Keratinocyte (primary cell): ENCODE data around the gene ATP8B1. TPM values are rescaled to one million over a fixed set of nuclear protein-coding genes. Genes with fewer than 3 reads are reported as not detected.
A peak's percentile ranks its signal among the peaks of the same experiment; 100 is the strongest.

ENCODE experiments used
- DNase-seq: peaks from one replicate; pipeline ENCODE4 v3.0.0-alpha.2; 2011; ENCODE audit warnings: low read depth, missing footprints, low spot score
- FAIRE-seq: peaks from 2 replicates; lab custom pipeline; 2011; peaks lifted over from hg19 to GRCh38; lab: Jason Lieb, UNC
- H2AFZ ChIP-seq: 2 replicates; pipeline ENCODE4 v1.6.0; 2012; ENCODE audit warnings: low read length, control low read depth, inconsistent platforms; ENCODE audit not compliant: control insufficient read depth
- H3K27ac ChIP-seq: 2 replicates; pipeline ENCODE4 v1.5.1; 2011; ENCODE audit warnings: low read length; ENCODE audit not compliant: control insufficient read depth, insufficient read depth
- H3K27me3 ChIP-seq: 3 replicates; pipeline ENCODE4 v1.6.0; 2011; ENCODE audit warnings: low read length; ENCODE audit not compliant: control insufficient read depth, insufficient read depth; ENCODE audit errors: extremely low read depth
- H3K36me3 ChIP-seq, 2 experiments: 2 replicates in 1 of 2; 3 replicates in 1 of 2; pipeline ENCODE4 v1.5.1; 2011; ENCODE audit warnings: low read length in 2 of 2, mild to moderate bottlenecking in 1 of 2; ENCODE audit not compliant: control insufficient read depth in 2 of 2, insufficient read depth in 2 of 2; ENCODE audit errors: extremely low read depth in 1 of 2
- H3K4me1 ChIP-seq: 3 replicates; pipeline ENCODE4 v1.5.1; 2011; ENCODE audit warnings: low read length; ENCODE audit not compliant: control insufficient read depth, insufficient read depth; ENCODE audit errors: extremely low read depth
- H3K4me2 ChIP-seq: 3 replicates; pipeline ENCODE4 v1.6.0; 2011; ENCODE audit warnings: low read depth, low read length; ENCODE audit not compliant: control insufficient read depth, insufficient read depth; ENCODE audit errors: extremely low read depth
- H3K4me3 ChIP-seq, 3 experiments: fragments of 200-600 bp in 1 of 3; sonication (generic) in 1 of 3; 2 replicates in 2 of 3; 3 replicates in 1 of 3; pipeline ENCODE4 v1.5.1; 2011 to 2016; ENCODE audit warnings: low read length in 3 of 3, mild to moderate bottlenecking in 3 of 3, control low read depth in 2 of 3, inconsistent platforms in 1 of 3, low read depth in 1 of 3, mixed read lengths in 1 of 3, mixed run types in 1 of 3, moderate library complexity in 1 of 3; ENCODE audit not compliant: control insufficient read depth in 2 of 3, insufficient read depth in 2 of 3; ENCODE audit errors: extremely low read depth in 1 of 3
- H3K79me2 ChIP-seq: 2 replicates; pipeline ENCODE4 v1.6.0; 2012; ENCODE audit warnings: low read length; ENCODE audit not compliant: control insufficient read depth, insufficient read depth
- H3K9ac ChIP-seq: 3 replicates; pipeline ENCODE4 v1.6.0; 2011; ENCODE audit warnings: low read length; ENCODE audit not compliant: control insufficient read depth, insufficient read depth; ENCODE audit errors: extremely low read depth
- H3K9me1 ChIP-seq: 3 replicates; pipeline ENCODE4 v1.6.0; 2011; ENCODE audit warnings: low read length; ENCODE audit not compliant: control insufficient read depth, insufficient read depth; ENCODE audit errors: extremely low read depth
- H3K9me3 ChIP-seq: 2 replicates; pipeline ENCODE4 v1.5.1; 2012; ENCODE audit warnings: low read depth, low read length; ENCODE audit not compliant: control insufficient read depth
- H4K20me1 ChIP-seq: 3 replicates; pipeline ENCODE4 v1.6.0; 2011; ENCODE audit warnings: low read length; ENCODE audit not compliant: control insufficient read depth, insufficient read depth; ENCODE audit errors: extremely low read depth
- CTCF ChIP-seq, 3 experiments: IDR thresholded peaks in 1 of 3; conservative IDR thresholded peaks in 1 of 3; optimal IDR thresholded peaks in 1 of 3; 2 replicates in 2 of 3; 3 replicates in 1 of 3; pipeline versions ENCODE3 to v1.5.1; 2011; ENCODE audit warnings: low read length in 3 of 3, mild to moderate bottlenecking in 3 of 3, moderate library complexity in 2 of 3, control low read depth in 1 of 3, inconsistent platforms in 1 of 3; ENCODE audit not compliant: insufficient read depth in 2 of 3; ENCODE audit errors: extremely low read depth in 1 of 3
- EZH2 ChIP-seq: IDR thresholded peaks from one replicate; pipeline ENCODE4 v1.6.1; 2012; ENCODE audit warnings: inconsistent platforms, mild to moderate bottlenecking, low read length, moderate library complexity
- dilution Hi-C: fragments of 300-500 bp; cut with MboI; formaldehyde crosslinking; loops from one replicate; pipeline ENCODE4 v1.7.0; 2020; ENCODE audit warnings: low sequenced_read_pairs; ENCODE audit not compliant: extremely low pct_ligation_motif_present
- polyA plus RNA-seq, 5 experiments: library from polyadenylated mRNA; depleted of rRNA in 3 of 5; stranded (reverse) in 3 of 5; stranded (forward) in 1 of 5; unstranded in 1 of 5; fragments of >200 nt; gene quantifications; 1 replicate in 1 of 5; 2 replicates in 3 of 5; 3 replicates in 1 of 5; pipeline versions ENCODE4 v1.2.1 to v1.2.3, GENCODE V29; 2011 to 2012; ENCODE audit warnings: missing spikeins in 2 of 5, low read depth in 1 of 5, low replicate concordance in 1 of 5

The ATP8B1 gene
- polyA plus RNA-seq, 1 donor (not counting 4 experiments of a cell fraction or from before 2014, with no cell fraction given), result 20.4 TPM

DNA sequence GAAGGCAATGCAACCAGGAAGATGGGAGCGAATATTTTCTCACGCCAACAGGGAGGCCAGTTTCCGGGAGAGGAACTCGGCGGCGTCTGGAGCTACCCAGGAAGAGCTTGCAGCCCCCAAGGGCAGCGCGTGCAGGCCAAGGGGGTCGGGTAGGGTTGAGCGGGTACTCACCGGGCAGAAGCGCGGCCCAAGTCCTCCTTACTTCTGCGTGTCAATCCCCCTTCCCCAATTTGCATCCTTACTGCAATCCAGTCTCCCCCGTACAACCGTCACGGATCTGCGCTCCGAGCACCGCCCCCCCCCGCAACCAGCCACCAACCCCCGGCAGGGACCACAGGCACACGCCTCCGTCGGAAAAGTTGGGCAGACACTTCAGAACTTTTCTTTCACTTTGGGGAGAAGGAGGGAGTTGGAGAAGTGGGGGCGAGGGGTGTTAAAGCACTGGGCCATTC lies 1.3 kb downstream of the ATP8B1 start:
- Histone ChIP-seq H4K20me1 (no peaks in the 10 kb centered on the region), H3K9me1 (no peaks in the 10 kb centered on the region), H3K9ac (peak overlapping the region; percentile 72), H3K27me3 (no peaks in the 10 kb centered on the region), H3K4me1 (peaks cover 11% of the 10 kb centered on the region), H3K79me2 (peaks cover 29% of the 10 kb centered on the region), H3K27ac (no peak overlapping the region), H3K36me3 (no peaks in the 10 kb centered on the region), H3K4me3 (peak overlapping the region; percentile 74 to 86 (median 84)), H3K4me2 (peak overlapping the region; percentile 89), H3K9me3 (no peaks in the 10 kb centered on the region), H2AFZ (peak overlapping the region; percentile 64)
- FAIRE-seq (no peak), DNase-seq (no peak)
- TF ChIP-seq CTCF (optimal IDR thresholded peaks at IDR 0.05 in 1 of 3, IDR thresholded peaks at IDR 0.05 in 1 of 3, conservative IDR thresholded peaks at IDR 0.05 in 1 of 3; ENCODE audit: extremely low read depth in 1 of 3, insufficient read depth in 2 of 3, low read length in 3 of 3), result no peak
- TF ChIP-seq EZH2, result no peak
- dilution Hi-C loops, result no loop called here

GRCh38 chr18:57801325-57801724 lies 1.8 kb downstream of the ATP8B1 start:
- peaks cover 10% of the 10 kb centered on the region for H3K4me1 ChIP-seq
- no peaks in the 10 kb centered on the region for H3K9me1 ChIP-seq
- peak overlapping the region; percentile 74 to 86 (median 84) for H3K4me3 ChIP-seq
- H3K27me3 ChIP-seq, result no peaks in the 10 kb centered on the region
- dilution Hi-C loops, result no loop called here
- no peaks in the 10 kb centered on the region for H3K9me3 ChIP-seq
- DNase-seq, result no peak
- H4K20me1 ChIP-seq, result no peaks in the 10 kb centered on the region
- TF ChIP-seq EZH2 (no peak), CTCF (optimal IDR thresholded peaks at IDR 0.05 in 1 of 3, IDR thresholded peaks at IDR 0.05 in 1 of 3, conservative IDR thresholded peaks at IDR 0.05 in 1 of 3; ENCODE audit: extremely low read depth in 1 of 3, insufficient read depth in 2 of 3, low read length in 3 of 3) (no peak)
- H3K4me2 ChIP-seq, result peak overlapping the region; percentile 89
- no peak overlapping the region for H2AFZ ChIP-seq
- H3K79me2 ChIP-seq, result peaks cover 29% of the 10 kb centered on the region
- no peak overlapping the region for H3K9ac ChIP-seq
- no peaks in the 10 kb centered on the region for H3K36me3 ChIP-seq
- H3K27ac ChIP-seq, result no peak overlapping the region
- FAIRE-seq, result no peak
